ENCODE measurements around the gene PRG2.

- TF ChIP-seq POLR2A (IDR thresholded peaks at IDR 0.05; ENCODE audit: low read length) (no peak), RNF2 (IDR thresholded peaks at IDR 0.05; ENCODE audit: borderline replicate concordance, low read depth) (no peak), CTCF (IDR thresholded peaks at IDR 0.05) (no peak), CHD2 (IDR thresholded peaks at IDR 0.05; ENCODE audit: low read length, partially characterized antibody) (no peak), CHD4 (IDR thresholded peaks at IDR 0.05; ENCODE audit: borderline replicate concordance) (no peak), RAD21 (conservative IDR thresholded peaks at IDR 0.05 in 1 of 2, IDR thresholded peaks at IDR 0.05 in 1 of 2) (peak; percentile 36 to 43; a peak in 3 of 5 replicates)
Measured at GRCh38 chr11:57387289-57388030, 3.0 kb downstream of the PRG2 start.

Measured in A549 (cell line).